ENCODE measurements around the gene GPR142.

DNA sequence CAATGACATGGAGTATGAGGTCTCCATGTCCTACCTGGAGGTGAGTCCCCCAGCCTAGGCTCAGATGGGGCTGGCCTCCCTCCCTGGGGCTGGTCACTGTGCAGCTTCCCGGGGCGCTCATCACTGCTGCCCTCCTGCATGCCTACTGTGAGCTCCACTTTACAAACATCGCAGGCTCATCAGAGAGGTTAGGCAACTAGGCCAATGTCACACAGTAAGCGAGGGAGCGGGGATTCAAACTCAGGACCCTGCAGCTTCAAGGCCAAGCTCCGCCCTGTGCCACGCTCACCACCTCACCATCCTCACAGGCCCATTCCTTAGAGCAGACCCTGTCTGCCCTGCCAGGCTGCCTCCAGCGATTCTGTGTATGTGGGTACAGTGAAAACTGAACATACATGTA lies 24.2 kb upstream of the GPR142 start:
- no peak for TF ChIP-seq POLR2AphosphoS5 (IDR thresholded peaks at IDR 0.05; ENCODE audit: insufficient read depth, low read depth, low read length)
- no peak for TF ChIP-seq EZH2 (IDR thresholded peaks at IDR 0.05; ENCODE audit: borderline replicate concordance, low read depth, low read length, severe bottlenecking)
- TF ChIP-seq, protein P1, sequence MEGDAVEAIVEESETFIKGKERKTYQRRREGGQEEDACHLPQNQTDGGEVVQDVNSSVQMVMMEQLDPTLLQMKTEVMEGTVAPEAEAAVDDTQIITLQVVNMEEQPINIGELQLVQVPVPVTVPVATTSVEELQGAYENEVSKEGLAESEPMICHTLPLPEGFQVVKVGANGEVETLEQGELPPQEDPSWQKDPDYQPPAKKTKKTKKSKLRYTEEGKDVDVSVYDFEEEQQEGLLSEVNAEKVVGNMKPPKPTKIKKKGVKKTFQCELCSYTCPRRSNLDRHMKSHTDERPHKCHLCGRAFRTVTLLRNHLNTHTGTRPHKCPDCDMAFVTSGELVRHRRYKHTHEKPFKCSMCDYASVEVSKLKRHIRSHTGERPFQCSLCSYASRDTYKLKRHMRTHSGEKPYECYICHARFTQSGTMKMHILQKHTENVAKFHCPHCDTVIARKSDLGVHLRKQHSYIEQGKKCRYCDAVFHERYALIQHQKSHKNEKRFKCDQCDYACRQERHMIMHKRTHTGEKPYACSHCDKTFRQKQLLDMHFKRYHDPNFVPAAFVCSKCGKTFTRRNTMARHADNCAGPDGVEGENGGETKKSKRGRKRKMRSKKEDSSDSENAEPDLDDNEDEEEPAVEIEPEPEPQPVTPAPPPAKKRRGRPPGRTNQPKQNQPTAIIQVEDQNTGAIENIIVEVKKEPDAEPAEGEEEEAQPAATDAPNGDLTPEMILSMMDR (IDR thresholded peaks at IDR 0.05; ENCODE audit: extremely low read depth in 1 of 2, insufficient read depth in 1 of 2, low read depth in 1 of 2, low read length in 2 of 2): no peak
- TF ChIP-seq POLR2A (IDR thresholded peaks at IDR 0.05; ENCODE audit: low read depth, low read length): no peak
- no peak for TF ChIP-seq MYC (IDR thresholded peaks at IDR 0.05; ENCODE audit: low read depth, low read length)
